SH-SY5Y (cell line): ENCODE data around the gene PLSCR1.

Experiments
- GATA2 ChIP-seq: IDR thresholded peaks from 2 replicates; pipeline ENCODE4 v1.6.1; 2011; ENCODE audit warnings: mild to moderate bottlenecking, low read depth, low read length
- GATA3 ChIP-seq: IDR thresholded peaks from 2 replicates; pipeline ENCODE4 v1.6.1; 2011; ENCODE audit warnings: low read depth, mild to moderate bottlenecking, low read length, moderate library complexity

GRCh38 chr3:146530609-146531008 is 13.8 kb downstream of the PLSCR1 start:
- TF ChIP-seq GATA3 (no peak), GATA2 (no peak)
